Mesenchymal stem cell (in vitro differentiated cells and primary cell): ENCODE results near the gene HSPG2.
A peak's percentile ranks its signal among the peaks of the same experiment; 100 is the strongest.

Experiments
- DNase-seq: peaks from one replicate; pipeline ENCODE4 v3.0.0-alpha.2; 2013
- H2AFZ ChIP-seq: one replicate; pipeline ENCODE4 v1.6.1; 2013; ENCODE audit warnings: low read depth, mild to moderate bottlenecking, control low read depth, inconsistent platforms, low read length, moderate library complexity
- H2AK5ac ChIP-seq: 2 replicates; pipeline ENCODE4 v1.6.1; 2013; ENCODE audit warnings: low read length, moderate library complexity, mild to moderate bottlenecking, inconsistent platforms; ENCODE audit not compliant: severe bottlenecking
- H2BK120ac ChIP-seq: one replicate; pipeline ENCODE4 v1.6.1; 2013; ENCODE audit warnings: low read depth, mild to moderate bottlenecking, inconsistent platforms, low read length, moderate library complexity
- H2BK12ac ChIP-seq, 2 experiments: one replicate each; pipeline ENCODE4 v1.6.1; 2013; ENCODE audit warnings: inconsistent platforms in 2 of 2, low read length in 2 of 2, mild to moderate bottlenecking in 2 of 2, moderate library complexity in 2 of 2, control low read depth in 1 of 2
- H2BK15ac ChIP-seq: one replicate; pipeline ENCODE4 v1.6.1; 2013; ENCODE audit warnings: mild to moderate bottlenecking, low read depth, inconsistent platforms; ENCODE audit not compliant: poor library complexity, severe bottlenecking
- H2BK5ac ChIP-seq: 2 replicates; pipeline ENCODE4 v1.6.1; 2013; ENCODE audit warnings: low read depth, mild to moderate bottlenecking, low read length, control low read depth, inconsistent platforms; ENCODE audit not compliant: poor library complexity, severe bottlenecking
- H3K14ac ChIP-seq, 2 experiments: one replicate each; pipeline ENCODE4 v1.6.1; 2013; ENCODE audit warnings: inconsistent platforms in 2 of 2, low read length in 2 of 2, control low read depth in 1 of 2, mild to moderate bottlenecking in 1 of 2, moderate library complexity in 1 of 2
- H3K18ac ChIP-seq, 2 experiments: one replicate each; pipeline ENCODE4 v1.6.1; 2013; ENCODE audit warnings: inconsistent platforms in 2 of 2, low read length in 2 of 2, control low read depth in 1 of 2, low read depth in 1 of 2, mild to moderate bottlenecking in 1 of 2
- H3K23ac ChIP-seq, 2 experiments: one replicate each; pipeline ENCODE4 v1.6.1; 2013; ENCODE audit warnings: inconsistent platforms in 2 of 2, low read length in 2 of 2, mild to moderate bottlenecking in 2 of 2, moderate library complexity in 2 of 2, control low read depth in 1 of 2
- H3K27ac ChIP-seq: 2 replicates; pipeline ENCODE4 v1.5.1; 2013; ENCODE audit warnings: mild to moderate bottlenecking, moderate library complexity, low read length, control low read depth, inconsistent platforms; ENCODE audit not compliant: poor library complexity, severe bottlenecking
- H3K27me3 ChIP-seq, 2 experiments: 2 replicates each; pipeline versions ENCODE4 v1.6.1 to v1.7.0; 2013; ENCODE audit warnings: low read length in 2 of 2, mild to moderate bottlenecking in 2 of 2, moderate library complexity in 2 of 2, control low read depth in 1 of 2, inconsistent platforms in 1 of 2; ENCODE audit not compliant: control insufficient read depth in 1 of 2, insufficient read depth in 1 of 2
- H3K36me3 ChIP-seq, 2 experiments: 2 replicates each; pipeline versions ENCODE4 v1.6.1 to v1.7.0; 2013; ENCODE audit warnings: low read length in 2 of 2, control low read depth in 1 of 2, inconsistent platforms in 1 of 2, low read depth in 1 of 2, mild to moderate bottlenecking in 1 of 2; ENCODE audit not compliant: insufficient read depth in 2 of 2, control insufficient read depth in 1 of 2
- H3K4ac ChIP-seq, 2 experiments: one replicate each; pipeline ENCODE4 v1.6.1; 2013; ENCODE audit warnings: inconsistent platforms in 2 of 2, low read length in 2 of 2, mild to moderate bottlenecking in 2 of 2, moderate library complexity in 2 of 2, control low read depth in 1 of 2, low read depth in 1 of 2
- H3K4me1 ChIP-seq: 2 replicates; pipeline ENCODE4 v1.6.1; 2013; ENCODE audit warnings: low read depth, low read length, control low read depth; ENCODE audit not compliant: control insufficient read depth, insufficient read depth
- H3K4me2 ChIP-seq: 2 replicates; pipeline ENCODE4 v1.6.1; 2013; ENCODE audit warnings: low read length, mild to moderate bottlenecking, inconsistent platforms; ENCODE audit not compliant: poor library complexity, severe bottlenecking
- H3K4me3 ChIP-seq, 2 experiments: 2 replicates each; pipeline versions ENCODE4 v1.5.1 to v1.7.0; 2013; ENCODE audit warnings: low read length in 2 of 2, mild to moderate bottlenecking in 2 of 2, control low read depth in 1 of 2, low read depth in 1 of 2; ENCODE audit not compliant: insufficient read depth in 1 of 2
- H3K79me1 ChIP-seq: replicated peaks from 2 replicates; pipeline ENCODE4 v1.6.1; 2013; ENCODE audit warnings: mild to moderate bottlenecking, control low read depth, low read length, inconsistent platforms; ENCODE audit not compliant: poor library complexity, severe bottlenecking
- H3K9ac ChIP-seq: 2 replicates; pipeline ENCODE4 v1.7.0; 2013; ENCODE audit warnings: mild to moderate bottlenecking, low read length, moderate library complexity
- H3K9me3 ChIP-seq: 2 replicates; pipeline ENCODE4 v1.7.0; 2013; ENCODE audit warnings: mild to moderate bottlenecking, low read length; ENCODE audit not compliant: control insufficient read depth
- H4K8ac ChIP-seq: one replicate; pipeline ENCODE4 v1.6.1; 2013; ENCODE audit warnings: inconsistent platforms, mild to moderate bottlenecking, low read length, moderate library complexity
- H4K91ac ChIP-seq: one replicate; pipeline ENCODE4 v1.6.1; 2013; ENCODE audit warnings: mild to moderate bottlenecking, low read length, inconsistent platforms
- WGBS: methylation state at CpG from one replicate; pipeline ENCODE4 v1.1.7; 2013; ENCODE audit warnings: mixed read lengths; 5-methylcytosine and 5-hydroxymethylcytosine counted together

Gene HSPG2

GRCh38 chr1:21924503-21925005 lies 12.6 kb downstream of the HSPG2 start:
- H2BK15ac ChIP-seq: no peak overlapping the region
- 88% methylated on average over 5 of the region's 5 CpGs for WGBS

GRCh38 chr1:21922090-21923013 lies 14.8 kb downstream of the HSPG2 start:
- Histone ChIP-seq H3K79me1 (peaks cover 5% of the 10 kb centered on the region), H3K4me2 (no peak overlapping the region), H2BK5ac (peak overlapping the region; percentile 75), H3K18ac (no peak overlapping the region), H3K27me3 (no peaks in the 10 kb centered on the region), H3K9me3 (no peaks in the 10 kb centered on the region), H2AK5ac (peak overlapping the region; percentile 79), H3K4me3 (no peak overlapping the region), H4K8ac (no peak overlapping the region), H2BK120ac (no peak overlapping the region), H2BK15ac (peak overlapping the region; percentile 0), H3K4ac (no peak overlapping the region), H3K4me1 (peaks cover 64% of the 10 kb centered on the region), H3K36me3 (peaks cover 6 to 18% of the 10 kb centered on the region in 2 experiments), H3K14ac (no peak overlapping the region), H2AFZ (no peak overlapping the region), H3K9ac (peak overlapping the region; percentile 81), H3K23ac (no peak overlapping the region), H2BK12ac (no peak overlapping the region), H3K27ac (peak overlapping the region; percentile 91), H4K91ac (no peak overlapping the region)
- WGBS: 83% methylated on average over 9 of the region's 15 CpGs
- DNase-seq: no peak

More at GRCh38 chr1:21924503-21925005, 12.6 kb downstream of the HSPG2 start:
- Histone ChIP-seq H3K23ac (no peak overlapping the region), H3K4ac (no peak overlapping the region), H3K79me1 (peaks cover 4% of the 10 kb centered on the region), H3K4me1 (peaks cover 69% of the 10 kb centered on the region), H3K9ac (peak overlapping the region; percentile 51), H3K4me3 (no peak overlapping the region), H3K14ac (no peak overlapping the region), H2AK5ac (peak overlapping the region; percentile 93), H3K36me3 (peaks cover 5 to 29% of the 10 kb centered on the region in 2 experiments), H3K4me2 (no peak overlapping the region), H3K9me3 (no peaks in the 10 kb centered on the region), H2BK12ac (no peak overlapping the region), H3K27ac (no peak overlapping the region), H2AFZ (no peak overlapping the region), H4K8ac (peak overlapping the region; percentile 32), H3K18ac (no peak overlapping the region), H2BK120ac (no peak overlapping the region), H3K27me3 (no peaks in the 10 kb centered on the region), H4K91ac (no peak overlapping the region), H2BK5ac (no peak overlapping the region)
- no peak for DNase-seq

GRCh38 chr1:21921100-21921875 lies 15.8 kb downstream of the HSPG2 start:
- Histone ChIP-seq H3K9me3 (no peaks in the 10 kb centered on the region), H4K8ac (peak overlapping the region; percentile 61), H3K4me3 (no peak overlapping the region), H3K18ac (no peak overlapping the region), H3K79me1 (peaks cover 10% of the 10 kb centered on the region), H3K4me2 (peak overlapping the region; percentile 57), H2BK15ac (peak overlapping the region; percentile 21), H3K4me1 (peaks cover 57% of the 10 kb centered on the region), H2AK5ac (peak overlapping the region; percentile 99), H2BK12ac (peak overlapping the region in 1 of 2 experiments; percentile 15), H3K27ac (peak overlapping the region; percentile 91), H4K91ac (no peak overlapping the region), H2AFZ (no peak overlapping the region), H3K14ac (no peak overlapping the region), H3K4ac (no peak overlapping the region), H3K36me3 (peaks cover 8 to 23% of the 10 kb centered on the region in 2 experiments), H2BK5ac (peak overlapping the region; percentile 87), H3K27me3 (no peaks in the 10 kb centered on the region), H3K23ac (peak overlapping the region in 1 of 2 experiments; percentile 28), H2BK120ac (no peak overlapping the region), H3K9ac (peak overlapping the region; percentile 81)
- WGBS: 82% methylated on average over 10 of the region's 11 CpGs
- no peak for DNase-seq
